Kidney (tissue), 14 donors: Measurements from ENCODE around the gene PPP1R8. TPM values are rescaled to one million over a fixed set of nuclear protein-coding genes. Genes with fewer than 3 reads are reported as not detected.
A peak's percentile ranks its signal among the peaks of the same experiment; 100 is the strongest.

Source experiments
- DNase-seq, 5 donors: peaks; one replicate each; pipeline ENCODE4 v3.0.0-alpha.2; 2013 to 2020
- FAIRE-seq: peaks from 2 replicates; lab custom pipeline; 2012; peaks lifted over from hg19 to GRCh38; lab: Jason Lieb, UNC
- H3K27ac ChIP-seq, 2 donors: one replicate each; pipeline ENCODE4 v1.7.0; 2013; ENCODE audit warnings: low read depth in 2 of 2, low read length in 2 of 2, inconsistent platforms in 1 of 2
- H3K27me3 ChIP-seq: one replicate; pipeline ENCODE4 v1.7.1; 2013; ENCODE audit warnings: low read length, inconsistent platforms; ENCODE audit not compliant: control insufficient read depth, insufficient read depth
- H3K36me3 ChIP-seq, 3 donors: one replicate each; pipeline versions ENCODE4 v1.7.0 to v1.7.1; 2013; ENCODE audit warnings: low read length in 3 of 3, control low read depth in 1 of 3, inconsistent platforms in 1 of 3; ENCODE audit not compliant: insufficient read depth in 3 of 3, control insufficient read depth in 2 of 3
- H3K4me1 ChIP-seq, 3 donors: one replicate each; pipeline versions ENCODE4 v1.7.0 to v1.7.1; 2013; ENCODE audit warnings: low read length in 3 of 3, inconsistent platforms in 1 of 3, low read depth in 1 of 3; ENCODE audit not compliant: control insufficient read depth in 2 of 3, insufficient read depth in 2 of 3
- H3K4me3 ChIP-seq, 3 donors: one replicate each; pipeline versions ENCODE4 v1.7.0 to v1.8.1; 2013; ENCODE audit warnings: low read length in 3 of 3, control low read depth in 1 of 3, inconsistent platforms in 1 of 3
- H3K9ac ChIP-seq, 3 donors: one replicate each; pipeline versions ENCODE4 v1.7.0 to v1.7.1; 2013; ENCODE audit warnings: low read length in 3 of 3, control low read depth in 1 of 3, inconsistent platforms in 1 of 3
- H3K9me3 ChIP-seq, 3 donors: one replicate each; pipeline versions ENCODE4 v1.7.0 to v1.7.1; 2013; ENCODE audit warnings: low read length in 3 of 3, control low read depth in 1 of 3, inconsistent platforms in 1 of 3; ENCODE audit not compliant: control insufficient read depth in 2 of 3, insufficient read depth in 1 of 3
- intact Hi-C: fragments of 100-400 bp; cut with DNase I; formaldehyde crosslinking; loops from one replicate; pipeline ENCODE4 v1.11.1; 2022
- polyA plus RNA-seq: library from polyadenylated mRNA; stranded (reverse); fragments of 350-450 nt; fragmentation: Illumina TruSeq; extraction: RNeasy Lipid Tissue Mini Kit (QIAGEN cat#74804); gene quantifications from one replicate; pipeline ENCODE4 v1.2.3, GENCODE V29; 2014; ENCODE audit warnings: low read depth, low replicate concordance; ENCODE audit not compliant: insufficient read depth
- total RNA-seq: library from RNA; stranded (reverse); fragmentation: NEBNext Ultra II Directional; extraction: Animal tissue kit (Norgen Biotek cat#: 25700); gene quantifications from one replicate; pipeline ENCODE4 v1.2.1, GENCODE V29; 2021
- TF ChIP-seq, protein P1 (sequence below): IDR thresholded peaks from 3 replicates; pipeline ENCODE4 v1.5.1; 2012; ENCODE audit warnings: mild to moderate bottlenecking, moderate library complexity, borderline replicate concordance; ENCODE audit not compliant: insufficient read depth; ENCODE audit errors: extremely low read depth
- donor health status: control.
- donor health status: control.
- donor health status: control.
- donor health status: control.
- donor health status: control.
- donor health status: DM: yes; HTN: yes; CAD: no.
- donor health status: Normal renal cell carcinoma (clear cell type).

The PPP1R8 gene
- total and polyA plus RNA-seq, 2 donors from 2014 or later = 21.8 to 38.6 TPM

DNA sequence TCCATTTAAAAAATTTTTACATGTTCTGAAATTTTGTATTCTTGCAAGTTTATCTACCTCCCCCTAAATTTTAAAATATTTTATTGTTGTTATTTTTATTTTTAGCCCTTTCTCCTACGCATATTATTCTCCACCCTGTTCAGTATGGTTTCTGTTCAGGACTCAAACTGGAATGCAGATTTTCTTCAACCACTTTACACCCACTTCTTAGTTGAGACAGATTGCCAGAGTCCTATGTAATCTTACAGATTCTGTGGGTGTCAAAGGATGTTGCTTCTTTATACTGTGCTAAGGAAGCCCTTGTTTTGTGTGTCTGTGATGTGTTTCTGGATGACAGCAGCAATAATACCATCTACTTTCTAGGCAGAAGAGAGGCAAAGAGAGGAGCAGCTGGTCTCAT is 20.7 kb upstream of the PPP1R8 start:
- intact Hi-C loops = no loop called here
- DNase-seq = no peak
- Histone ChIP-seq H3K27ac (no peak overlapping the region), H3K9me3 (no peaks in the 10 kb centered on the region), H3K27me3 (no peaks in the 10 kb centered on the region), H3K9ac (no peak overlapping the region), H3K36me3 (peaks cover 0 to 11% (median 5%) of the 10 kb centered on the region in 3 donors), H3K4me3 (no peak overlapping the region), H3K4me1 (no peaks in the 10 kb centered on the region)
- TF ChIP-seq, protein P1, sequence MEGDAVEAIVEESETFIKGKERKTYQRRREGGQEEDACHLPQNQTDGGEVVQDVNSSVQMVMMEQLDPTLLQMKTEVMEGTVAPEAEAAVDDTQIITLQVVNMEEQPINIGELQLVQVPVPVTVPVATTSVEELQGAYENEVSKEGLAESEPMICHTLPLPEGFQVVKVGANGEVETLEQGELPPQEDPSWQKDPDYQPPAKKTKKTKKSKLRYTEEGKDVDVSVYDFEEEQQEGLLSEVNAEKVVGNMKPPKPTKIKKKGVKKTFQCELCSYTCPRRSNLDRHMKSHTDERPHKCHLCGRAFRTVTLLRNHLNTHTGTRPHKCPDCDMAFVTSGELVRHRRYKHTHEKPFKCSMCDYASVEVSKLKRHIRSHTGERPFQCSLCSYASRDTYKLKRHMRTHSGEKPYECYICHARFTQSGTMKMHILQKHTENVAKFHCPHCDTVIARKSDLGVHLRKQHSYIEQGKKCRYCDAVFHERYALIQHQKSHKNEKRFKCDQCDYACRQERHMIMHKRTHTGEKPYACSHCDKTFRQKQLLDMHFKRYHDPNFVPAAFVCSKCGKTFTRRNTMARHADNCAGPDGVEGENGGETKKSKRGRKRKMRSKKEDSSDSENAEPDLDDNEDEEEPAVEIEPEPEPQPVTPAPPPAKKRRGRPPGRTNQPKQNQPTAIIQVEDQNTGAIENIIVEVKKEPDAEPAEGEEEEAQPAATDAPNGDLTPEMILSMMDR = no peak
- FAIRE-seq = no peak

GRCh38 chr1:27811741-27812500 is 18.7 kb upstream of the PPP1R8 start:
- TF ChIP-seq, protein P1 = no peak
- no peaks in the 10 kb centered on the region for H3K27me3 ChIP-seq

DNA sequence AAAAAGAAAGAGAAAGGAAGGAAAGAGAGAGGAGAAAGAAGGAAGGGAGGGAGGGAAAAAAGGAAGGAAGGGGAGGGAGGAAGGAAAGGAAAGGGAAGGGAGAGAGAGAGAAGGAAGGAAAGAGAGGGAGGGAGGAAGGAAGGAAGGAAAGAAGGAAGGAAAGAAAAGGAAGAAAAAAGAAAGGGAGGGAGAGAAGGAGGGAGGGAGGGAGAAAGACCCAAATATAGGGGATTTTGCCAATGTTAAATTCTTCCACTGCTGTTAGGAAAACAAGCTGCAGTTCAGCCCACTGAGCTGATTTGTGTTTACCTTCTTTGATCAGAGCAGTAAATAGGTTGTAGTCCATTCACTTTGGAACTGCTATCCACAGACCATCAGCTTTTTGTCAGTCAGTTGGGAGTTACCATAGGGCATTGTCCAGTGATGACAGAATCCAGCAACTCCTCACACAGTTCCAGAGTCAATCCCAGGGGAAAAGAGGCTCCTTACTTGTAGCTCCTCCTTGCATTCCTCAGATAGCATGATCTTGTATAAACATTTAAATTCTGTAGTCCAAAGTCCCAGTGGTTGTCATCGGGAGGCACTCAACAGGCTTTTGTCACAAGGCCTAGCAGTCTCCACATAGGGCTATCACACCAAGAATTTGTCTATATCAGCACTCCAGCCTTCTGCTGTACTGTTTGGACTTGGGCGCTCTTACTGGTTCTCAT is 13.5 kb upstream of the PPP1R8 start:
- TF ChIP-seq, protein P1 = no peak
- no peak for FAIRE-seq
- peaks cover 0 to 21% (median 17%) of the 10 kb centered on the region in 3 donors for H3K36me3 ChIP-seq

More at GRCh38 chr1:27811741-27812500, 18.7 kb upstream of the PPP1R8 start:
- Histone ChIP-seq H3K27ac (no peak overlapping the region), H3K9me3 (no peaks in the 10 kb centered on the region), H3K4me3 (no peak overlapping the region), H3K4me1 (peaks cover 0 to under 1% (median 0%) of the 10 kb centered on the region in 3 donors), H3K9ac (no peak overlapping the region), H3K36me3 (peaks cover 0 to 17% (median 6%) of the 10 kb centered on the region in 3 donors)
- intact Hi-C loops = no loop called here
- DNase-seq (no peak), FAIRE-seq (no peak)

More for the DNA sequence above, 13.5 kb upstream of the PPP1R8 start:
- peaks cover 0 to 6% (median 5%) of the 10 kb centered on the region in 3 donors for H3K4me1 ChIP-seq
- no peaks in the 10 kb centered on the region for H3K27me3 ChIP-seq
- H3K4me3 ChIP-seq = no peak overlapping the region
- H3K27ac ChIP-seq = peak overlapping the region; percentile 67 to 78
- peak in 4 of 5 donors; percentile 24 to 85 (median 48) for DNase-seq
- intact Hi-C loops = no loop called here
- no peak overlapping the region for H3K9ac ChIP-seq
- no peaks in the 10 kb centered on the region for H3K9me3 ChIP-seq
